CD4-positive, alpha-beta memory T cell (primary cell): ENCODE measurements around the gene NIN. TPM values are rescaled to one million over a fixed set of nuclear protein-coding genes. Genes with fewer than 3 reads are reported as not detected.

ENCODE experiments used
- CTCF ChIA-PET: fragments of 350-600 bp; sonication (Branson Sonifier 250); formaldehyde crosslinking; loops from one replicate; lab custom pipeline; 2021; ENCODE audit warnings: inconsistent platforms; ENCODE audit not compliant: partially characterized antibody; lab: Charles Lee
- POLR2A ChIA-PET: fragments of 350-600 bp; sonication (Branson Sonifier 250); formaldehyde crosslinking; loops from one replicate; lab custom pipeline; 2021; ENCODE audit not compliant: partially characterized antibody; lab: Charles Lee
- DNase-seq, 5 donors: peaks; one replicate each; pipeline versions ENCODE4 v3.0.0 to v3.0.0-alpha.2; 2020 to 2022; ENCODE audit warnings: mixed read lengths in 1 of 5
- H3K27ac ChIP-seq: one replicate; pipeline ENCODE4 v1.7.0; 2013; ENCODE audit warnings: low read depth, low read length
- H3K27me3 ChIP-seq: 2 replicates; pipeline ENCODE4 v1.7.0; 2013; ENCODE audit warnings: mild to moderate bottlenecking, low read length, moderate library complexity; ENCODE audit not compliant: insufficient read depth
- H3K36me3 ChIP-seq: 2 replicates; pipeline ENCODE4 v1.7.0; 2013; ENCODE audit warnings: mild to moderate bottlenecking, low read length, moderate library complexity; ENCODE audit not compliant: insufficient read depth
- H3K4me1 ChIP-seq: 2 replicates; pipeline ENCODE4 v1.7.0; 2013; ENCODE audit warnings: mild to moderate bottlenecking, low read length, moderate library complexity; ENCODE audit not compliant: insufficient read depth
- H3K4me3 ChIP-seq, 2 donors: one replicate each; pipeline ENCODE4 v1.7.0; 2013; ENCODE audit warnings: low read length in 2 of 2, mild to moderate bottlenecking in 1 of 2
- H3K9me3 ChIP-seq, 2 donors: one replicate each; pipeline ENCODE4 v1.7.0; 2013; ENCODE audit warnings: low read length in 2 of 2, control low read depth in 1 of 2; ENCODE audit not compliant: control insufficient read depth in 1 of 2
- H3K27ac Mint-ChIP-seq, 7 donors: one replicate each; pipeline ENCODE4 v1.8.0; 2020 to 2021; ENCODE audit warnings: mixed read lengths in 7 of 7, mild to moderate bottlenecking in 6 of 7, inconsistent platforms in 3 of 7, moderate library complexity in 3 of 7
- H3K27me3 Mint-ChIP-seq, 2 donors: one replicate each; pipeline ENCODE4 v1.8.0; 2020 to 2021; ENCODE audit warnings: mixed read lengths in 2 of 2
- H3K36me3 Mint-ChIP-seq, 2 donors: one replicate each; pipeline ENCODE4 v1.8.0; 2020 to 2021; ENCODE audit warnings: mixed read lengths in 2 of 2, inconsistent platforms in 1 of 2, mild to moderate bottlenecking in 1 of 2
- H3K4me1 Mint-ChIP-seq, 4 donors: one replicate each; pipeline ENCODE4 v1.8.0; 2020 to 2021; ENCODE audit warnings: mixed read lengths in 4 of 4, mild to moderate bottlenecking in 1 of 4
- H3K4me3 Mint-ChIP-seq, 8 donors: one replicate each; pipeline ENCODE4 v1.8.0; 2020 to 2021; ENCODE audit warnings: mixed read lengths in 8 of 8, mild to moderate bottlenecking in 7 of 8, moderate library complexity in 6 of 8, inconsistent platforms in 3 of 8
- H3K9me3 Mint-ChIP-seq, 8 donors: one replicate each; pipeline ENCODE4 v1.8.0; 2020 to 2021; ENCODE audit warnings: mixed read lengths in 8 of 8, mild to moderate bottlenecking in 5 of 8, inconsistent platforms in 3 of 8, moderate library complexity in 1 of 8
- intact Hi-C: fragments of 100-400 bp; cut with micrococcal nuclease; formaldehyde crosslinking; loops from one replicate; pipeline ENCODE4 v1.15.1; 2023
- polyA plus RNA-seq, 2 donors: library from polyadenylated mRNA; unstranded; fragments of 300-500 nt; fragmentation: Illumina TruSeq; gene quantifications; one replicate each; pipeline ENCODE4 v1.2.3, GENCODE V29; 2021
- total RNA-seq, 2 experiments: library from RNA; stranded (reverse); gene quantifications; one replicate each; pipeline ENCODE4 v1.2.3, GENCODE V29; 2021

NIN gene
- total and polyA plus RNA-seq, 4 experiments from 2014 or later: 8.5 to 102 (median 74.9) TPM

GRCh38 chr14:50805396-50805795 is 25.6 kb downstream of the NIN start:
- intact Hi-C loops: no loop called here
- no peaks in the 10 kb centered on the region for H3K27me3 ChIP-seq
- no peak for DNase-seq
- peaks cover 22 to 48% of the 10 kb centered on the region in 2 donors for H3K36me3 Mint-ChIP-seq
- H3K9me3 Mint-ChIP-seq: no peaks in the 10 kb centered on the region
- no peak overlapping the region for H3K27ac ChIP-seq
- no peaks in the 10 kb centered on the region for H3K27me3 Mint-ChIP-seq
- H3K27ac Mint-ChIP-seq: no peak overlapping the region
- H3K4me3 ChIP-seq: no peak overlapping the region
- H3K4me1 ChIP-seq: peaks cover 7% of the 10 kb centered on the region
- H3K9me3 ChIP-seq: no peaks in the 10 kb centered on the region
- no peak overlapping the region for H3K4me3 Mint-ChIP-seq
- ChIA-PET POLR2A (no interaction called here), CTCF (interaction anchor here (0.8 kb wide), 1 partner anchor 55 kb away, joined by 3 read pairs; no protein-coding TSS in a partner anchor)
- H3K4me1 Mint-ChIP-seq: peaks cover 6 to 40% (median 22%) of the 10 kb centered on the region in 4 donors
- peaks cover 17% of the 10 kb centered on the region for H3K36me3 ChIP-seq

GRCh38 chr14:50804181-50804721 is 26.7 kb downstream of the NIN start:
- peak overlapping the region in 1 of 7 donors; percentile 71 for H3K27ac Mint-ChIP-seq

GRCh38 chr14:50801706-50802105 is 29.3 kb downstream of the NIN start:
- Mint-ChIP-seq H3K9me3 (no peaks in the 10 kb centered on the region), H3K36me3 (peaks cover 22 to 47% of the 10 kb centered on the region in 2 donors), H3K27ac (peak overlapping the region in 1 of 7 donors; percentile 53), H3K27me3 (no peaks in the 10 kb centered on the region), H3K4me1 (peaks cover 3 to 31% (median 22%) of the 10 kb centered on the region in 4 donors), H3K4me3 (no peak overlapping the region)
- DNase-seq: no peak
- peaks cover 17% of the 10 kb centered on the region for H3K36me3 ChIP-seq
- POLR2A ChIA-PET: interaction anchor here (0.9 to 1.8 kb wide), 5 partner anchors 9 to 58 kb away, joined by 3 to 6 read pairs (median 5); no protein-coding TSS in a partner anchor
- no peak overlapping the region for H3K4me3 ChIP-seq
- intact Hi-C loops: no loop called here
- no peak overlapping the region for H3K27ac ChIP-seq
- H3K4me1 ChIP-seq: peaks cover 8% of the 10 kb centered on the region
- CTCF ChIA-PET: interaction anchor here (1.1 to 1.6 kb wide), 2 partner anchors 24 to 58 kb away, joined by 3 to 5 read pairs; no protein-coding TSS in a partner anchor
- no peaks in the 10 kb centered on the region for H3K9me3 ChIP-seq
- H3K27me3 ChIP-seq: no peaks in the 10 kb centered on the region

More at GRCh38 chr14:50804181-50804721, 26.7 kb downstream of the NIN start:
- H3K9me3 ChIP-seq: no peaks in the 10 kb centered on the region
- H3K27ac ChIP-seq: no peak overlapping the region
- Mint-ChIP-seq H3K36me3 (peaks cover 26 to 49% of the 10 kb centered on the region in 2 donors), H3K9me3 (no peaks in the 10 kb centered on the region), H3K4me1 (peaks cover under 1 to 33% (median 19%) of the 10 kb centered on the region in 4 donors), H3K4me3 (no peak overlapping the region), H3K27me3 (no peaks in the 10 kb centered on the region)
- intact Hi-C loops: no loop called here
- ChIA-PET POLR2A (interaction anchor here (1.4 kb wide), 1 partner anchor 17 kb away, joined by 3 read pairs; no protein-coding TSS in a partner anchor), CTCF (interaction anchor here (1.0 to 1.9 kb wide), 2 partner anchors 17 to 29 kb away, joined by 3 to 7 read pairs; no protein-coding TSS in a partner anchor)
- no peak overlapping the region for H3K4me3 ChIP-seq
- H3K4me1 ChIP-seq: peaks cover 7% of the 10 kb centered on the region
- H3K36me3 ChIP-seq: peaks cover 17% of the 10 kb centered on the region
- no peaks in the 10 kb centered on the region for H3K27me3 ChIP-seq
- no peak for DNase-seq

- peaks cover 9 to 43% of the 10 kb centered on the region in 2 donors for H3K36me3 Mint-ChIP-seq
- POLR2A ChIA-PET: interaction anchor here (1.2 kb wide), 1 partner anchor 46 kb away, joined by 3 read pairs; no protein-coding TSS in a partner anchor
- H3K4me1 ChIP-seq: peaks cover 10% of the 10 kb centered on the region
- no peaks in the 10 kb centered on the region for H3K27me3 ChIP-seq
- CTCF ChIA-PET: interaction anchor here (0.9 to 1.2 kb wide), 2 partner anchors 23 to 60 kb away, joined by 3 to 4 read pairs; no protein-coding TSS in a partner anchor
- H3K27ac Mint-ChIP-seq: peak overlapping the region in 2 of 7 donors; percentile 31 to 48
- no peak overlapping the region for H3K27ac ChIP-seq
- H3K27me3 Mint-ChIP-seq: no peaks in the 10 kb centered on the region
- H3K9me3 Mint-ChIP-seq: no peaks in the 10 kb centered on the region
- H3K36me3 ChIP-seq: peaks cover 8% of the 10 kb centered on the region
- no peak overlapping the region for H3K4me3 ChIP-seq
- H3K4me1 Mint-ChIP-seq: peaks cover 15 to 37% (median 31%) of the 10 kb centered on the region in 4 donors
- DNase-seq: no peak
- intact Hi-C loops: no loop called here
- no peak overlapping the region for H3K4me3 Mint-ChIP-seq
- H3K9me3 ChIP-seq: no peaks in the 10 kb centered on the region
Measured at GRCh38 chr14:50800032-50800431, 30.9 kb downstream of the NIN start.

GRCh38 chr14:50798048-50798421 is 32.9 kb downstream of the NIN start:
- H3K27ac Mint-ChIP-seq: peak overlapping the region in 3 of 7 donors; percentile 29 to 66 (median 32)
- Histone ChIP-seq H3K27me3 (no peaks in the 10 kb centered on the region), H3K27ac (no peak overlapping the region), H3K4me3 (no peak overlapping the region), H3K36me3 (peaks cover 7% of the 10 kb centered on the region), H3K9me3 (no peaks in the 10 kb centered on the region), H3K4me1 (peaks cover 24% of the 10 kb centered on the region)
- no peaks in the 10 kb centered on the region for H3K9me3 Mint-ChIP-seq
- no peaks in the 10 kb centered on the region for H3K27me3 Mint-ChIP-seq
- peaks cover 4 to 35% of the 10 kb centered on the region in 2 donors for H3K36me3 Mint-ChIP-seq
- H3K4me3 Mint-ChIP-seq: no peak overlapping the region
- CTCF ChIA-PET: no interaction called here
- DNase-seq: no peak
- intact Hi-C loops: no loop called here
- peaks cover 29 to 40% (median 34%) of the 10 kb centered on the region in 4 donors for H3K4me1 Mint-ChIP-seq
- POLR2A ChIA-PET: no interaction called here

GRCh38 chr14:50797250-50798047 is 33.5 kb downstream of the NIN start:
- peaks cover 33 to 45% (median 39%) of the 10 kb centered on the region in 4 donors for H3K4me1 Mint-ChIP-seq

More at GRCh38 chr14:50797250-50798047, 33.5 kb downstream of the NIN start:
- intact Hi-C loops: no loop called here
- Mint-ChIP-seq H3K27me3 (no peaks in the 10 kb centered on the region), H3K27ac (peak overlapping the region in 4 of 7 donors; percentile 3 to 93 (median 54)), H3K36me3 (peaks cover 6 to 39% of the 10 kb centered on the region in 2 donors), H3K4me3 (no peak overlapping the region), H3K9me3 (no peaks in the 10 kb centered on the region)
- Histone ChIP-seq H3K36me3 (peaks cover 7% of the 10 kb centered on the region), H3K9me3 (no peaks in the 10 kb centered on the region), H3K4me1 (peaks cover 30% of the 10 kb centered on the region), H3K27me3 (no peaks in the 10 kb centered on the region), H3K4me3 (no peak overlapping the region), H3K27ac (no peak overlapping the region)
- ChIA-PET CTCF (interaction anchor here (1.0 to 1.2 kb wide), 2 partner anchors 23 to 62 kb away, joined by 3 to 5 read pairs; no protein-coding TSS in a partner anchor), POLR2A (interaction anchor here (1.8 kb wide), 1 partner anchor 13 kb away, joined by 9 read pairs; no protein-coding TSS in a partner anchor)
- DNase-seq: no peak
